HAP-1 (cell line): Measurements from ENCODE around the gene SERP2.

Experiments
- DNase-seq, 2 experiments: peaks; one replicate each; pipeline ENCODE4 v3.0.0-alpha.2; 2016 to 2020; ENCODE audit warnings: low spot score in 2 of 2
- H3K27me3 ChIP-seq: fragments of 250-450 bp; sonication (Bioruptor Pico); 2 replicates; pipeline ENCODE4 v1.5.1; 2020; ENCODE audit warnings: low read depth, mild to moderate bottlenecking, moderate library complexity
- H3K36me3 ChIP-seq: fragments of 250-450 bp; sonication (Bioruptor Pico); replicated peaks from 2 replicates; pipeline ENCODE4 v1.5.1; 2020; ENCODE audit warnings: mild to moderate bottlenecking
- H3K4me1 ChIP-seq: fragments of 250-450 bp; sonication (Bioruptor Pico); 2 replicates; pipeline ENCODE4 v1.5.1; 2020; ENCODE audit warnings: mild to moderate bottlenecking
- H3K4me3 ChIP-seq: fragments of 250-450 bp; sonication (Bioruptor Pico); 2 replicates; pipeline ENCODE4 v1.5.1; 2020; ENCODE audit warnings: mild to moderate bottlenecking, moderate library complexity
- H3K9me3 ChIP-seq: fragments of 250-450 bp; sonication (Bioruptor Pico); 2 replicates; pipeline ENCODE4 v1.5.1; 2020; ENCODE audit warnings: mild to moderate bottlenecking, moderate library complexity
- in situ Hi-C: fragments of 300-500 bp; cut with MboI; formaldehyde crosslinking; loops from 3 replicates; pipeline ENCODE4 v1.14.3; 2020; ENCODE audit warnings: low sequenced_read_pairs, inconsistent platforms, mixed read lengths

SERP2 gene

GRCh38 chr13:44365899-44366298, 7.7 kb upstream of the SERP2 start:
- Histone ChIP-seq H3K27me3 (no peaks in the 10 kb centered on the region), H3K4me3 (no peak overlapping the region), H3K36me3 (no peaks in the 10 kb centered on the region), H3K4me1 (peaks cover 10% of the 10 kb centered on the region), H3K9me3 (no peaks in the 10 kb centered on the region)
- DNase-seq, result no peak
- in situ Hi-C loops, result no loop called here

- H3K27me3 ChIP-seq, result no peaks in the 10 kb centered on the region
- peak; percentile 44 to 73 for DNase-seq
- peaks cover 10% of the 10 kb centered on the region for H3K4me1 ChIP-seq
- H3K9me3 ChIP-seq, result no peaks in the 10 kb centered on the region
- no peaks in the 10 kb centered on the region for H3K36me3 ChIP-seq
- no peak overlapping the region for H3K4me3 ChIP-seq
- in situ Hi-C loops, result no loop called here
Measured at GRCh38 chr13:44368062-44368591, 5.5 kb upstream of the SERP2 start.

- Histone ChIP-seq H3K27me3 (no peaks in the 10 kb centered on the region), H3K4me3 (no peak overlapping the region), H3K36me3 (no peaks in the 10 kb centered on the region), H3K9me3 (no peaks in the 10 kb centered on the region), H3K4me1 (peaks cover 10% of the 10 kb centered on the region)
- in situ Hi-C loops, result no loop called here
- DNase-seq, result no peak
Measured at GRCh38 chr13:44368599-44369368, 4.8 kb upstream of the SERP2 start.

GRCh38 chr13:44371421-44371820, 2.2 kb upstream of the SERP2 start:
- no peak overlapping the region for H3K4me3 ChIP-seq
- DNase-seq, result no peak
- no peaks in the 10 kb centered on the region for H3K27me3 ChIP-seq
- in situ Hi-C loops, result no loop called here
- no peaks in the 10 kb centered on the region for H3K9me3 ChIP-seq
- H3K4me1 ChIP-seq, result peaks cover 10% of the 10 kb centered on the region
- no peaks in the 10 kb centered on the region for H3K36me3 ChIP-seq

- Histone ChIP-seq H3K4me3 (no peak overlapping the region), H3K4me1 (peaks cover 14% of the 10 kb centered on the region), H3K36me3 (no peaks in the 10 kb centered on the region), H3K27me3 (no peaks in the 10 kb centered on the region), H3K9me3 (no peaks in the 10 kb centered on the region)
- in situ Hi-C loops, result no loop called here
- no peak for DNase-seq
Measured at GRCh38 chr13:44373247-44373600, 400 bp upstream of the SERP2 start.

- no peak overlapping the region for H3K4me3 ChIP-seq
- in situ Hi-C loops, result no loop called here
- H3K27me3 ChIP-seq, result no peaks in the 10 kb centered on the region
- H3K9me3 ChIP-seq, result no peaks in the 10 kb centered on the region
- DNase-seq, result no peak
- H3K4me1 ChIP-seq, result peaks cover 18% of the 10 kb centered on the region
- no peaks in the 10 kb centered on the region for H3K36me3 ChIP-seq
Measured at GRCh38 chr13:44374348-44374712, 706 bp downstream of the SERP2 start.

GRCh38 chr13:44378277-44378676, 4.7 kb downstream of the SERP2 start:
- Histone ChIP-seq H3K27me3 (no peaks in the 10 kb centered on the region), H3K9me3 (no peaks in the 10 kb centered on the region), H3K4me3 (no peak overlapping the region), H3K4me1 (peaks cover 18% of the 10 kb centered on the region), H3K36me3 (no peaks in the 10 kb centered on the region)
- in situ Hi-C loops, result no loop called here
- DNase-seq, result peak in 1 of 2 experiments; percentile 82

- Histone ChIP-seq H3K27me3 (no peaks in the 10 kb centered on the region), H3K4me3 (no peak overlapping the region), H3K36me3 (no peaks in the 10 kb centered on the region), H3K4me1 (peaks cover 18% of the 10 kb centered on the region), H3K9me3 (no peaks in the 10 kb centered on the region)
- no peak for DNase-seq
- in situ Hi-C loops, result no loop called here
Measured at GRCh38 chr13:44379885-44380284, 6.3 kb downstream of the SERP2 start.

GRCh38 chr13:44380404-44381165, 7.0 kb downstream of the SERP2 start:
- in situ Hi-C loops, result no loop called here
- H3K9me3 ChIP-seq, result no peaks in the 10 kb centered on the region
- H3K27me3 ChIP-seq, result no peaks in the 10 kb centered on the region
- H3K4me3 ChIP-seq, result no peak overlapping the region
- DNase-seq, result no peak
- H3K4me1 ChIP-seq, result peaks cover 18% of the 10 kb centered on the region
- no peaks in the 10 kb centered on the region for H3K36me3 ChIP-seq

GRCh38 chr13:44382635-44383145, 9.1 kb downstream of the SERP2 start:
- peaks cover 15% of the 10 kb centered on the region for H3K4me1 ChIP-seq
- no peaks in the 10 kb centered on the region for H3K27me3 ChIP-seq
- in situ Hi-C loops, result no loop called here
- no peak overlapping the region for H3K4me3 ChIP-seq
- H3K36me3 ChIP-seq, result no peaks in the 10 kb centered on the region
- DNase-seq, result no peak
- no peaks in the 10 kb centered on the region for H3K9me3 ChIP-seq

- Histone ChIP-seq H3K4me3 (no peak overlapping the region), H3K4me1 (peaks cover 3% of the 10 kb centered on the region), H3K9me3 (no peaks in the 10 kb centered on the region), H3K27me3 (no peaks in the 10 kb centered on the region), H3K36me3 (no peaks in the 10 kb centered on the region)
- in situ Hi-C loops, result no loop called here
- no peak for DNase-seq
Measured at GRCh38 chr13:44383945-44384344, 10.3 kb downstream of the SERP2 start.

GRCh38 chr13:44384778-44385177, 11.2 kb downstream of the SERP2 start:
- no peaks in the 10 kb centered on the region for H3K27me3 ChIP-seq
- no peak overlapping the region for H3K4me3 ChIP-seq
- H3K9me3 ChIP-seq, result no peaks in the 10 kb centered on the region
- DNase-seq, result no peak
- H3K4me1 ChIP-seq, result peaks cover 6% of the 10 kb centered on the region
- in situ Hi-C loops, result no loop called here
- no peaks in the 10 kb centered on the region for H3K36me3 ChIP-seq

GRCh38 chr13:44385401-44385800, 11.8 kb downstream of the SERP2 start:
- Histone ChIP-seq H3K36me3 (no peaks in the 10 kb centered on the region), H3K27me3 (no peaks in the 10 kb centered on the region), H3K4me3 (no peak overlapping the region), H3K9me3 (no peaks in the 10 kb centered on the region), H3K4me1 (peaks cover 6% of the 10 kb centered on the region)
- no peak for DNase-seq
- in situ Hi-C loops, result no loop called here

GRCh38 chr13:44385847-44386246, 12.2 kb downstream of the SERP2 start:
- H3K36me3 ChIP-seq, result no peaks in the 10 kb centered on the region
- no peak overlapping the region for H3K4me3 ChIP-seq
- in situ Hi-C loops, result no loop called here
- peaks cover 9% of the 10 kb centered on the region for H3K4me1 ChIP-seq
- DNase-seq, result no peak
- H3K9me3 ChIP-seq, result no peaks in the 10 kb centered on the region
- H3K27me3 ChIP-seq, result no peaks in the 10 kb centered on the region
